ENCODE measurements around the gene C6orf141. TPM values are rescaled to one million over a fixed set of nuclear protein-coding genes. Genes with fewer than 3 reads are reported as not detected.
"Not testable (repeated sequence)": the region's sequence is repeated elsewhere in the genome, so short reads cannot be mapped to it uniquely, and the experiment has no call there.

The C6orf141 gene
- polyA plus RNA-seq, 3 donors: not detected

DNA sequence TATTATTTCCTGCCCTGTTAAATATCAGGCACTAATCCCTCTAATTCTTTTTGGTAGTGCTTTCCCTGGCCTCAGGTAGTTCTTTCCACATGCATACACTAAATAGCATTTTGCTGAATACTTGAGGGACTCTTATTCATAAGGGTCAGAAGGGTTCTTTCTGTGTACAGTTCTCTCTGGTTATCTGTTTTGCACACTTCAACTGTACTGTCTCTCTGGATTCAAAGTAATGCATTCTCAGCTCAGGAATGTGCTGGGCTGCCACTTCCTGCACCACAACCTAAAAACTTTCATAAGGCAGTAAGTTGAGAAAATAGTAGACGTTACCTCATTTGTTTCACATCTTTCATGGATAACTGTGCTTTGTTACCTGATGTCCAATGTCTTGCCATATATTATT, 32.1 kb downstream of the C6orf141 start:
- H3K4me3 ChIP-seq (replicated peaks in 1 of 3; ENCODE audit: low read depth in 2 of 3, low read length in 3 of 3): no peak overlapping the region
- WGBS (ENCODE audit: insufficient coverage): no CpG with 5 or more reads among the region's 1 CpG
- H3K27me3 ChIP-seq (ENCODE audit: control insufficient read depth in 2 of 2, insufficient read depth in 2 of 2, low read length in 2 of 2): no peaks in the 10 kb centered on the region
- no peaks in the 10 kb centered on the region for H3K4me1 Mint-ChIP-seq
- H4K20me1 ChIP-seq (ENCODE audit: insufficient read depth, low read length): no peaks in the 10 kb centered on the region
- no peak overlapping the region for H3K4me2 ChIP-seq (replicated peaks; ENCODE audit: extremely low read depth, low read length, poor library complexity, severe bottlenecking)
- DNase-seq: no peak
- H3K27ac Mint-ChIP-seq: no peak overlapping the region
- no peaks in the 10 kb centered on the region for H3K27me3 Mint-ChIP-seq (ENCODE audit: low read depth in 3 of 3)
- H3K27ac ChIP-seq (ENCODE audit: low read depth in 1 of 2, low read length in 2 of 2): no peak overlapping the region
- H3K9me3 ChIP-seq (replicated peaks in 1 of 2; ENCODE audit: control insufficient read depth in 1 of 2, insufficient read depth in 1 of 2, low read length in 2 of 2): no peaks in the 10 kb centered on the region
- peaks cover 0 to 5% (median 2%) of the 10 kb centered on the region in 7 donors for H3K9me3 Mint-ChIP-seq
- H3K36me3 Mint-ChIP-seq: no peaks in the 10 kb centered on the region
- H3K9ac ChIP-seq (ENCODE audit: insufficient read depth, low read length, poor library complexity, severe bottlenecking): no peak overlapping the region
- no peaks in the 10 kb centered on the region for H3K4me1 ChIP-seq (ENCODE audit: control insufficient read depth in 1 of 2, insufficient read depth in 2 of 2, low read length in 2 of 2)
- H3K36me3 ChIP-seq (replicated peaks in 1 of 2; ENCODE audit: control insufficient read depth in 1 of 2, insufficient read depth in 2 of 2, low read length in 2 of 2): no peaks in the 10 kb centered on the region
- H2AFZ ChIP-seq (ENCODE audit: insufficient read depth, low read depth, low read length, poor library complexity, severe bottlenecking): no peak overlapping the region
- H3K4me3 Mint-ChIP-seq: no peak overlapping the region
- TF ChIP-seq, protein P1, sequence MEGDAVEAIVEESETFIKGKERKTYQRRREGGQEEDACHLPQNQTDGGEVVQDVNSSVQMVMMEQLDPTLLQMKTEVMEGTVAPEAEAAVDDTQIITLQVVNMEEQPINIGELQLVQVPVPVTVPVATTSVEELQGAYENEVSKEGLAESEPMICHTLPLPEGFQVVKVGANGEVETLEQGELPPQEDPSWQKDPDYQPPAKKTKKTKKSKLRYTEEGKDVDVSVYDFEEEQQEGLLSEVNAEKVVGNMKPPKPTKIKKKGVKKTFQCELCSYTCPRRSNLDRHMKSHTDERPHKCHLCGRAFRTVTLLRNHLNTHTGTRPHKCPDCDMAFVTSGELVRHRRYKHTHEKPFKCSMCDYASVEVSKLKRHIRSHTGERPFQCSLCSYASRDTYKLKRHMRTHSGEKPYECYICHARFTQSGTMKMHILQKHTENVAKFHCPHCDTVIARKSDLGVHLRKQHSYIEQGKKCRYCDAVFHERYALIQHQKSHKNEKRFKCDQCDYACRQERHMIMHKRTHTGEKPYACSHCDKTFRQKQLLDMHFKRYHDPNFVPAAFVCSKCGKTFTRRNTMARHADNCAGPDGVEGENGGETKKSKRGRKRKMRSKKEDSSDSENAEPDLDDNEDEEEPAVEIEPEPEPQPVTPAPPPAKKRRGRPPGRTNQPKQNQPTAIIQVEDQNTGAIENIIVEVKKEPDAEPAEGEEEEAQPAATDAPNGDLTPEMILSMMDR (IDR thresholded peaks at IDR 0.05): no peak
- intact Hi-C loops (cut with micrococcal nuclease): no loop called here
- no peaks in the 10 kb centered on the region for H3K79me2 ChIP-seq (ENCODE audit: insufficient read depth, low read length)

DNA sequence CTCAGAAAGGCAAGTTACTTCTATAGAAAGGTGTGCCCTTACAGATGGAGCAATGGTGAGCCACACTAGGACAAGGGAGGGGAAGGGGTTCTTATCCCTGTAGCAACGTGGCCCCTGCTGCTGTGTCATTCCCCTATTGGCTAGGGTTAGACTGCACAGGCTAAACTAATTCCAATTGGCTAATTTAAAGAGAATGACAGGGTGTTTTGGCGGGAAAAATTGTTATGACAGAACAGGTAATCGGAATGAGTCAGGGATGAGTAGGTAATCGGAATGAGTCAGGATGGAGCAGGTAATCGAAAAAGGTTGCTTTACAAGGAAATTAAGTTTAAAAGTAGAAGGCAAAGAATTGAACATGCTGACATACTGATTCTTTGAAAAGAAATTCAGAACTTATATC, 36.8 kb downstream of the C6orf141 start:
- H3K4me2 ChIP-seq (replicated peaks; ENCODE audit: extremely low read depth, low read length, poor library complexity, severe bottlenecking); intact Hi-C loops (cut with micrococcal nuclease); H3K4me1 ChIP-seq (ENCODE audit: control insufficient read depth in 1 of 2, insufficient read depth in 2 of 2, low read length in 2 of 2); H3K36me3 ChIP-seq (replicated peaks in 1 of 2; ENCODE audit: control insufficient read depth in 1 of 2, insufficient read depth in 2 of 2, low read length in 2 of 2); H3K36me3 Mint-ChIP-seq; H3K9me3 Mint-ChIP-seq; H2AFZ ChIP-seq (ENCODE audit: insufficient read depth, low read depth, low read length, poor library complexity, severe bottlenecking); H3K79me2 ChIP-seq (ENCODE audit: insufficient read depth, low read length); DNase-seq; H3K4me3 ChIP-seq (replicated peaks in 1 of 3; ENCODE audit: low read depth in 2 of 3, low read length in 3 of 3); H3K27me3 ChIP-seq (ENCODE audit: control insufficient read depth in 2 of 2, insufficient read depth in 2 of 2, low read length in 2 of 2); H3K4me3 Mint-ChIP-seq; H3K27me3 Mint-ChIP-seq (ENCODE audit: low read depth in 3 of 3); H3K9me3 ChIP-seq (replicated peaks in 1 of 2; ENCODE audit: control insufficient read depth in 1 of 2, insufficient read depth in 1 of 2, low read length in 2 of 2); H3K9ac ChIP-seq (ENCODE audit: insufficient read depth, low read length, poor library complexity, severe bottlenecking); H3K27ac Mint-ChIP-seq; H3K4me1 Mint-ChIP-seq; H3K27ac ChIP-seq (ENCODE audit: low read depth in 1 of 2, low read length in 2 of 2); H4K20me1 ChIP-seq (ENCODE audit: insufficient read depth, low read length): not testable (repeated sequence)
- WGBS (ENCODE audit: insufficient coverage): 92% methylated on average over 4 of the region's 5 CpGs

Other genes starting within 250 kb of the C6orf141 start
- gene MMUT, start 87.4 kb upstream of the C6orf141 start, polyA plus RNA-seq: 1 to 10 TPM; 3.2 to 9.2 (median 6.4) TPM
- 1 to 10 TPM in 2 of 3 donors, under 1 TPM in 1; 0.87 to 3.3 (median 3.0) TPM for gene CENPQ, start 87.3 kb upstream of the C6orf141 start, polyA plus RNA-seq
- gene GLYATL3, start 50.7 kb upstream of the C6orf141 start, polyA plus RNA-seq: not detected
- gene RHAG, start 86.2 kb downstream of the C6orf141 start, polyA plus RNA-seq: not detected
- not detected for gene CRISP2, start 162.9 kb downstream of the C6orf141 start, polyA plus RNA-seq
- not detected for gene CRISP3, start 193.7 kb downstream of the C6orf141 start, polyA plus RNA-seq
- gene PGK2, start 236.6 kb downstream of the C6orf141 start, polyA plus RNA-seq: not detected